GM12873 (cell line): Measurements from ENCODE around the gene RAB8A.

Source experiments
- TF ChIP-seq, protein P1 (sequence below): IDR thresholded peaks from 2 replicates; pipeline ENCODE4 v1.5.1; 2012; ENCODE audit warnings: low read depth, mild to moderate bottlenecking, moderate library complexity, low read length, control low read depth; ENCODE audit not compliant: insufficient read depth; ENCODE audit errors: missing control alignments

RAB8A gene

DNA sequence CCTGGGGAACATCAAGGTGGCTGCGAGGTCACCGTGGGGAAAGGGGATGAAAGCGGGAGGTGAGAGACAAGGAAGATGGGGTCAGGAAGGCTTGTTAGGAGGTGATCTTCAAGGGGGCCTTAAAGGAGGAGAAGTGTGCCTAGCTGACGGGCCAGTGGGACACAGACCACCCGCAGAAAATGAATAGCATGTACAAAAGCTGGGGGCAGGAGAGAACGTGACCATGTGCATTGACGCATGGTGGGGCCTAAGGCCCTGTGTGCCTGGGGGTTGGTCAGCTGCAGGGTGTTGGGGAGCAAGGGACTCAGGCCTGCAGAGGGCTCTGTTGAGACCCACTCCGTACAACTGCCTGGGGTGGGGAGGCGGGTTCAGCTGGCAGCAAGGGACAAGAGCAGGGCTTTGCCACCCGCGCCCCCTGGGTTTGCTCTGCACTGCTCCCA is 5.9 kb downstream of the RAB8A start:
- TF ChIP-seq, protein P1, sequence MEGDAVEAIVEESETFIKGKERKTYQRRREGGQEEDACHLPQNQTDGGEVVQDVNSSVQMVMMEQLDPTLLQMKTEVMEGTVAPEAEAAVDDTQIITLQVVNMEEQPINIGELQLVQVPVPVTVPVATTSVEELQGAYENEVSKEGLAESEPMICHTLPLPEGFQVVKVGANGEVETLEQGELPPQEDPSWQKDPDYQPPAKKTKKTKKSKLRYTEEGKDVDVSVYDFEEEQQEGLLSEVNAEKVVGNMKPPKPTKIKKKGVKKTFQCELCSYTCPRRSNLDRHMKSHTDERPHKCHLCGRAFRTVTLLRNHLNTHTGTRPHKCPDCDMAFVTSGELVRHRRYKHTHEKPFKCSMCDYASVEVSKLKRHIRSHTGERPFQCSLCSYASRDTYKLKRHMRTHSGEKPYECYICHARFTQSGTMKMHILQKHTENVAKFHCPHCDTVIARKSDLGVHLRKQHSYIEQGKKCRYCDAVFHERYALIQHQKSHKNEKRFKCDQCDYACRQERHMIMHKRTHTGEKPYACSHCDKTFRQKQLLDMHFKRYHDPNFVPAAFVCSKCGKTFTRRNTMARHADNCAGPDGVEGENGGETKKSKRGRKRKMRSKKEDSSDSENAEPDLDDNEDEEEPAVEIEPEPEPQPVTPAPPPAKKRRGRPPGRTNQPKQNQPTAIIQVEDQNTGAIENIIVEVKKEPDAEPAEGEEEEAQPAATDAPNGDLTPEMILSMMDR = peak; percentile 59

DNA sequence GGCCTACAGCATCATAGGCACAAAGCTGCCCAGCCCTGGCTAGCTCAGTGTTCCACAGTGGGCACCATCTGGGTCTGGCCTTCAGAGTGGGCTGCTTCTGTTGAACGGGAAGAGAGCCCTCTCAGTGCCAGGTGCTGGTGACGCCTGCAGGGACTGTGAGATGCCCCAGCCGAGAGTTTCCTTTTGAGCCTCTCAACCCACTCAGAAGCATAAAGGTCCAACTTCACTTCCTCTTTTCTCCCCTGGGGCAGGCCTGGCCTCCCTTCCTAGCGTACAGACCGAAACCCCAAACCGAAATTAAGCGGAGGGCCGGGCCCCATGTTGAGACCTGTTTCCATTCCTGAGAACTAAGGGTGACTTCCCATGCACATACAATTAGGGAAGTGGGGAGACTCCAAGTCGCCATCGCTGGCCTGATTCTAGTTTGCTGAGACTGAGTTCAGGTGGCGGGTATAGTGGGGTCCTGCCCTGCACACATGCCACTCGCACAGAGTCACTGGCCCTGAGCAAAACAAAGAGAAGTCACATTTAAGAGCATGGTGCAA is 6.9 kb downstream of the RAB8A start:
- TF ChIP-seq, protein P1 = no peak

DNA sequence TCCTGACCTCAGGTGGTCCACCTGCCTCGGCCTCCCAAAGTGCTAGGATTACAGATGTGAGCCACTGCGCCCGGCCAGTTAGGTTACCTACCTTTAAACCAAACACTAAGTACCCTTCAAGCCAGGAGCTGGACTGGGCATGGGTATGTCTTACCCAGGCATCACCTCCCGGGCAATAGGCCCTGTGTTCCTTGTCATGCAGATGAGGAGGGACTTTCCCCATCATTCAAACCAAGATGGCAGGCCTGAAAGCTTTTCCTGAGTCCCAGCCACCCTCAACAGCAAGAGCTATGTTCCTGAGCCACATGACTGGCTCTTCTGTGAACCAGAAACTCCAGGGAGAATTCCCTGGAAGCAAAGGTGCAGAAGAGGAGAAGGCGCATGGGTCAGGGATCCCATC is 9.5 kb downstream of the RAB8A start:
- TF ChIP-seq, protein P1 = no peak

DNA sequence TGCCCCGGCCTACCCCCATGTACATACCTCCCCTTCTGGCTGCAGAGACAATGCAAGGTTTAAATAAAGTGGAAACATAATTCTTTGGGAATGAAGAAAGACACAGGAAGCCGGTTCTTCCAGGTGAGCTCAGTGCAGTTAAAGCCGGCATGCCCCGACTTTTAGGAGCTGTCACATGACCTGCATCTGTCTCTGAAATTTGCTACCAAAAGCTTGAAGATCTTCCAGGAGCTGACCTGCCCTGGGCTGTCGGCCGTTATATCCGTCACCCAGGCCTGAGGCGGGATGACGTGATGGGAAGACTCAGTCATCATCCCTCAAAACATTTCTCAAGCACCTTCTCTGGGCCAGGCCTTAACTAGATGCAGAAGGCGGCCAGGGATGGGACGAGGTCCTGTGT is 10.3 kb downstream of the RAB8A start:
- TF ChIP-seq, protein P1 = no peak

DNA sequence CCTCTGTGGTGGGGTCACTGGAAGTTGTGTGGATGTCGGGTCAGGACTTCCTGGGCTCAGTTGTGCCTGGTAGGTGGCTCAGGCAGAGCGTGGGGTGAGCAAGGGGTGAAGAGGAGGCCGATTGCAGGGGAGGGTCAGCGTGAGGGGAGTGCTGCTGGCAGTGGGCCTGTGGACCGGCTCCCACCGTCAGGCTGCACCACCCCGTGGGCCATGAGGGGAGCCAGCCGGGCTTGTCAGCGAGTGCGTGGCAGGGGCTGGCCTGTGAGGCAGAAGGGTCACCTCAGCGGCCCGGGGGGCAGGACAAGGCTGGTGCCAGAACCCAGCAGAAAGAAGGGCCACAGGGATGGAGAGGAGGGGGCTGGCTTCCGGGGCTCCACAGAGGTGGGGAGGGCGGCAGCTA is 13.3 kb downstream of the RAB8A start:
- TF ChIP-seq, protein P1 = no peak

DNA sequence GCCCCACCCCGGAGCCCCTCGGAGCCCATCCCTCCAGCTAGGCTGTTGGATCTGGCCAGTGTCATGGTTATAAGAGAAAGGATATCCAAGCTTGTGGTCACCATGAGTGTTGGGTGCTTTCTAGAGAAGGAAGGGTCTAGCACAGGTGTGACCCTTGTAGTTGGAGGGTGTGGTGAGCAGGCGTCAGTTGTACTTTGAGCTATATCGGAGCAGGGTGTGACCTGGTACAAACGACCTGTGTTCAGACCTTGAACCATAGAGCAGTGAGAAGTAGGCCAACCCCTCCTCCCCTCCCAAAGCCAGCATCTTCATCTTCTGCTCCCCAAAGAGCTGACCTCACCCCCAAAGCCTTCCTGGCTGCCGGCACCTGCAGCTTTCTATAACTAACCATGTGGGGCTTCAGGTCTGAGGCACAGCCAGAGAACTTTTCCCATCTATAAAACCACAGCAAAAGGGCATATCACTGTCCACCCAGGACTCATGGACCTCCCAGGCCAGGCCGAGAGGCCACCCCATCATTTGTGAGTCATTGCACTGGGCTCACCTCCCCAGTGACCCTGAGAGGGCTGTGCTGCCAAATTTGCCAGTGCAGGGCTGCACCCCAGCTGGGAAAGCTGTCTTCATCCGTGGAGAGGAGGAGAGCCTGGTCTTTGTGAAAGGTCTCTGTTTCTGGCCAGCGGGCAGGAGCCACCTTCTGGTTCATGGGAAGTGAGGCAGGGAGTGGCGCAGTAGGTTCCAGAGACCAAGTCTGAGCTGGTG is 14.2 kb downstream of the RAB8A start:
- TF ChIP-seq, protein P1 = no peak

DNA sequence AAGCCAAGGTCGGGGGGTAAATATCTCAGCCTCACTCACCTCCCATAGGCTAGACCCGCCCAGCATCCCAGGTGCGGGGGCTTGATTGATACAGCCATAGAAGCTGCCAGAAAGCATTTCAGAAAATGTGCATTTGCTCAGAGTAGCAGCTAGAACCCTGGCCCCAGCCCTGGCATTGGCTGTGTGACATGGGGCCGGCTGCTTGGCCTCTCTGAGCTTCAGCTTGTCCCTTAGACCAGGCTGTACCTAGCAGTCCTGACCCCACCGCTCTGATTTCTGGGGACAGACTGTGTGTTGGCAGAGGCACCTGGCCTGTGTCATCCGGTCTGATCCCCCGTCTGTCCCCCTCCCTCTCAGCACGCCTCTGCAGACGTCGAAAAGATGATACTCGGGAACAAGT is 15.4 kb downstream of the RAB8A start:
- TF ChIP-seq, protein P1 = no peak
